ENCODE results near the gene PRDM7.

DNA sequence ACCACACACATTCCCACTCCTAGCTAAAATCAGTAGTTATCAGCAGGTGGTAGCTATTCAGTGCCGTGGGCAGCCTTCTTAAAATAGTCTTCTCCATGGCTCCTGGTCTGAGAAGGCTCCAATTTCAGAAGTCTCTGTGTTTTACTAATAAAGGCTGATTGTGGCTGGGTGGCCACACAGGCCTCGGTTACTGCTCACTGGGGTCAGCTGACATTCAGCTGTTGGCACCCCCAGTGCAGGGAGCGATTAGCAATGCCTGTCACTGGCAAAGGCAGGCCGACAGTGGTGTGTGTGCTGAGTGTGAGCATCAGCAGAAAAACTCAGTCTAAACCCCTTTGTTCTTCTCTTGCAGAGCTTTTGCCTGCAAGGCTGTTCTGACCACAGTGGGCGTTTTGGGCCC, 41.2 kb downstream of the PRDM7 start:
- TF ChIP-seq POLR2A (IDR thresholded peaks at IDR 0.05; ENCODE audit: low read length) (no peak), GATA1 (IDR thresholded peaks at IDR 0.05; ENCODE audit: low read depth, low read length) (no peak)
